Measurements from ENCODE around the gene DTL.
"Not testable (repeated sequence)": the region's sequence is repeated elsewhere in the genome, so short reads cannot be mapped to it uniquely, and the experiment has no call there.

DTL gene

DNA sequence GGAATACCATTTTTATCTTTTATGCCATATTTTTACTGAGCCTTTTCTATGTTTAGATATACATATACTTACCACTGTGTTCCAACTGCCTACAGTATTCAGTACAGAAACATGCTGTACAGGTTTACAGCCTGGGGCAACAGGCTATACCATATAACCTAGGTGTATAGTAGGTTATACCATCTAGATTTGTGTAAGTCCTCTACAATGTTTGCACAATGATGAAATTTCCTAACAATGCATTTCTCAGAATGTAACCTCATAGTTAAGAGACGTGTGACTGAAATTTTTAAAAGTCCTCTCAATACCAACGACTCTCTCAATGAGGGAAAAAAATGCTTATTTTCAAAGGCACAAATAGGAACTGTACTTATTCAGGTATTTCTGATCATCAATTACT lies 21.9 kb upstream of the DTL start:
- Histone ChIP-seq H3K9ac (ENCODE audit: low read length) (no peak overlapping the region), H3K9me3 (ENCODE audit: control insufficient read depth, low read length) (no peaks in the 10 kb centered on the region), H3K36me3 (ENCODE audit: control insufficient read depth in 1 of 2, insufficient read depth in 2 of 2, low read depth in 1 of 2, low read length in 2 of 2) (peaks cover 4 to 23% of the 10 kb centered on the region in 2 experiments), H3K14ac (ENCODE audit: low read length in 2 of 2) (no peak overlapping the region), H3K27ac (ENCODE audit: low read length, poor library complexity, severe bottlenecking) (no peak overlapping the region), H2AK5ac (ENCODE audit: low read length, severe bottlenecking) (no peak overlapping the region), H2BK15ac (ENCODE audit: low read depth, poor library complexity, severe bottlenecking) (no peak overlapping the region), H3K4me2 (ENCODE audit: low read length, poor library complexity, severe bottlenecking) (no peak overlapping the region), H2BK5ac (ENCODE audit: low read depth, low read length, poor library complexity, severe bottlenecking) (no peak overlapping the region), H3K27me3 (ENCODE audit: control insufficient read depth in 1 of 2, insufficient read depth in 1 of 2, low read length in 2 of 2) (no peaks in the 10 kb centered on the region), H2BK120ac (ENCODE audit: low read depth, low read length) (no peak overlapping the region), H4K8ac (ENCODE audit: low read length) (no peak overlapping the region), H2BK12ac (ENCODE audit: low read length in 2 of 2) (no peak overlapping the region), H2AFZ (ENCODE audit: low read depth, low read length) (no peak overlapping the region), H3K4me3 (ENCODE audit: insufficient read depth in 1 of 2, low read depth in 1 of 2, low read length in 2 of 2) (no peak overlapping the region), H3K18ac (ENCODE audit: low read depth in 1 of 2, low read length in 2 of 2) (no peak overlapping the region), H3K23ac (ENCODE audit: low read length in 2 of 2) (no peak overlapping the region), H4K91ac (ENCODE audit: low read length) (no peak overlapping the region), H3K79me1 (replicated peaks; ENCODE audit: low read length, poor library complexity, severe bottlenecking) (peaks cover 9% of the 10 kb centered on the region), H3K4ac (ENCODE audit: low read depth in 1 of 2, low read length in 2 of 2) (no peak overlapping the region), H3K4me1 (ENCODE audit: control insufficient read depth, insufficient read depth, low read depth, low read length) (no peaks in the 10 kb centered on the region)
- WGBS = no CpG with 5 or more reads among the region's 2 CpGs
- no peak for DNase-seq

DNA sequence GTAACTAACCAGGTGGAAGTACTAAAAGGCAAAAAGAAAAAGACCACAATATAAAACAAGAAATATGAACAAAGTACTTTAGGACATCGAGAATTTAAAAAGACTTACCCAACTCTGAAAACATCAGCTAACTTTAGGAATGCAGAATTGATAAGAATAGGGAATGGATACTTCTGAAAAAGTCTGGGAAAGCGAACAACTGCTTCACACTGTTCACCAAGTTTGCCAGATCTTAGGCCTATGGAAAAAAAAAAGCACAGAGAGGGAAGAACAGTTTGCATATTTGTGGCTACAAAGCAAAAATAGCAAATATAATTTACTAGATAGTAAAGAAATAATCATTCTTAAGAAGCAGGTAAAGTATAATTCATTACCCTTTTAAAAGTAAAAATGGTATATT lies 14.6 kb upstream of the DTL start:
- no peak overlapping the region for H2AK5ac ChIP-seq (ENCODE audit: low read length, severe bottlenecking)
- H2BK12ac ChIP-seq (ENCODE audit: low read length in 2 of 2) = no peak overlapping the region
- H3K9ac ChIP-seq (ENCODE audit: low read length) = no peak overlapping the region
- no peak overlapping the region for H3K14ac ChIP-seq (ENCODE audit: low read length in 2 of 2)
- H4K8ac ChIP-seq (ENCODE audit: low read length) = no peak overlapping the region
- no peaks in the 10 kb centered on the region for H3K4me1 ChIP-seq (ENCODE audit: control insufficient read depth, insufficient read depth, low read depth, low read length)
- H3K9me3 ChIP-seq (ENCODE audit: control insufficient read depth, low read length) = no peaks in the 10 kb centered on the region
- no peak overlapping the region for H3K4me3 ChIP-seq (ENCODE audit: insufficient read depth in 1 of 2, low read depth in 1 of 2, low read length in 2 of 2)
- no peak for DNase-seq
- no peak overlapping the region for H3K4me2 ChIP-seq (ENCODE audit: low read length, poor library complexity, severe bottlenecking)
- no peak overlapping the region for H3K4ac ChIP-seq (ENCODE audit: low read depth in 1 of 2, low read length in 2 of 2)
- no peak overlapping the region for H2BK5ac ChIP-seq (ENCODE audit: low read depth, low read length, poor library complexity, severe bottlenecking)
- H3K36me3 ChIP-seq (ENCODE audit: control insufficient read depth in 1 of 2, insufficient read depth in 2 of 2, low read depth in 1 of 2, low read length in 2 of 2) = peaks cover 0 to 9% of the 10 kb centered on the region in 2 experiments
- no peak overlapping the region for H2AFZ ChIP-seq (ENCODE audit: low read depth, low read length)
- H3K27ac ChIP-seq (ENCODE audit: low read length, poor library complexity, severe bottlenecking) = no peak overlapping the region
- H2BK15ac ChIP-seq (ENCODE audit: low read depth, poor library complexity, severe bottlenecking) = no peak overlapping the region
- H3K27me3 ChIP-seq (ENCODE audit: control insufficient read depth in 1 of 2, insufficient read depth in 1 of 2, low read length in 2 of 2) = no peaks in the 10 kb centered on the region
- no peak overlapping the region for H4K91ac ChIP-seq (ENCODE audit: low read length)
- no peak overlapping the region for H2BK120ac ChIP-seq (ENCODE audit: low read depth, low read length)
- no peak overlapping the region for H3K18ac ChIP-seq (ENCODE audit: low read depth in 1 of 2, low read length in 2 of 2)
- H3K79me1 ChIP-seq (replicated peaks; ENCODE audit: low read length, poor library complexity, severe bottlenecking) = peaks cover 12% of the 10 kb centered on the region
- WGBS = no CpG with 5 or more reads among the region's 2 CpGs
- no peak overlapping the region for H3K23ac ChIP-seq (ENCODE audit: low read length in 2 of 2)

DNA sequence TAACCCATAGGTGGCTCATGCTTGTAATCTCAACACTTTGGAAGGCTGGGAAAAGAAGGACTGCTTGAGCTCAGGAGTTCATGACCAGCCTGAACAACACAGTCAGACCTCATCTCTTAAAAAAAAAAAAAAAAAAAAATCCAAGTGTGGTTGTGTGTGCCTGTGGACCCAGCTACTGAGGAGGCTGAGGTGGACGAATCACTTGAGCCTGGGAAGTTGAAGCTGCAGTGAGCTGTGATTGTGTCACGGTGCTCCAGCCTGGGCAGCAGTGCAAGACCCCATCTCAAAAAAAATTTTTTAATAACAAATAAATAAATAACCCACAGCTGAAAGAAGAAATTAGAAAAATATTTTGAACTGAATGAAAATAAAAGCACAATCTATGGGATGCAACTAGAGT lies 14.0 kb upstream of the DTL start:
- DNase-seq = no peak
- Histone ChIP-seq H3K23ac (ENCODE audit: low read length in 2 of 2) (no peak overlapping the region), H4K8ac (ENCODE audit: low read length) (no peak overlapping the region), H3K4me1 (ENCODE audit: control insufficient read depth, insufficient read depth, low read depth, low read length) (no peaks in the 10 kb centered on the region), H3K79me1 (replicated peaks; ENCODE audit: low read length, poor library complexity, severe bottlenecking) (peaks cover 15% of the 10 kb centered on the region), H2BK5ac (ENCODE audit: low read depth, low read length, poor library complexity, severe bottlenecking) (no peak overlapping the region), H3K27me3 (ENCODE audit: control insufficient read depth in 1 of 2, insufficient read depth in 1 of 2, low read length in 2 of 2) (no peaks in the 10 kb centered on the region), H4K91ac (ENCODE audit: low read length) (no peak overlapping the region), H3K9ac (ENCODE audit: low read length) (no peak overlapping the region), H2BK12ac (ENCODE audit: low read length in 2 of 2) (no peak overlapping the region), H3K18ac (ENCODE audit: low read depth in 1 of 2, low read length in 2 of 2) (no peak overlapping the region), H3K14ac (ENCODE audit: low read length in 2 of 2) (no peak overlapping the region), H3K4me2 (ENCODE audit: low read length, poor library complexity, severe bottlenecking) (no peak overlapping the region), H2BK15ac (ENCODE audit: low read depth, poor library complexity, severe bottlenecking) (no peak overlapping the region), H3K36me3 (ENCODE audit: control insufficient read depth in 1 of 2, insufficient read depth in 2 of 2, low read depth in 1 of 2, low read length in 2 of 2) (peaks cover 0 to 3% of the 10 kb centered on the region in 2 experiments), H3K4me3 (ENCODE audit: insufficient read depth in 1 of 2, low read depth in 1 of 2, low read length in 2 of 2) (no peak overlapping the region), H3K9me3 (ENCODE audit: control insufficient read depth, low read length) (no peaks in the 10 kb centered on the region), H2AK5ac (ENCODE audit: low read length, severe bottlenecking) (no peak overlapping the region), H3K4ac (ENCODE audit: low read depth in 1 of 2, low read length in 2 of 2) (no peak overlapping the region), H2BK120ac (ENCODE audit: low read depth, low read length) (no peak overlapping the region), H3K27ac (ENCODE audit: low read length, poor library complexity, severe bottlenecking) (no peak overlapping the region), H2AFZ (ENCODE audit: low read depth, low read length) (no peak overlapping the region)
- WGBS = no CpG with 5 or more reads among the region's 2 CpGs

DNA sequence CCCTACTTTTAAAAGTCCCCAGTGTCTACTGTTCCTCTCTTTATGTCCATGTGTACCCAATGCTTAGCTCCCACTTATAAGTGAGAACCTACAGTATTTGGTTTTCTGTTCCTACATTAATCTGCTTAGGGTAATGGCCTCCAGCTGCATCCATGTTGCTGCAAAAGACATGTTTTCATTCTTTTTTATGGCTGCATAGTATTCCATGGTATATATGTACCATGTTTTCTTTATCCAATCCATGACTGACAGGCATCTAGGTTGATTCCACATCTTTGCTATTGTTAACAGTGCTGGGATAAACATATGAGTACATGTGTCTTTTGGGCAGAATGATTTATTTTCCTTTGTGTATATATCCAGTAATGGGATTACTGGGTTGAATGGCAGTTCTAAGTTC lies 12.6 kb upstream of the DTL start:
- not testable (repeated sequence) for H4K8ac ChIP-seq (ENCODE audit: low read length); H3K4ac ChIP-seq (ENCODE audit: low read depth in 1 of 2, low read length in 2 of 2); H3K4me2 ChIP-seq (ENCODE audit: low read length, poor library complexity, severe bottlenecking); H3K27me3 ChIP-seq (ENCODE audit: control insufficient read depth in 1 of 2, insufficient read depth in 1 of 2, low read length in 2 of 2); H3K9me3 ChIP-seq (ENCODE audit: control insufficient read depth, low read length); H3K36me3 ChIP-seq (ENCODE audit: control insufficient read depth in 1 of 2, insufficient read depth in 2 of 2, low read depth in 1 of 2, low read length in 2 of 2); H3K23ac ChIP-seq (ENCODE audit: low read length in 2 of 2); H2BK12ac ChIP-seq (ENCODE audit: low read length in 2 of 2); H3K14ac ChIP-seq (ENCODE audit: low read length in 2 of 2); H2BK15ac ChIP-seq (ENCODE audit: low read depth, poor library complexity, severe bottlenecking); H2BK5ac ChIP-seq (ENCODE audit: low read depth, low read length, poor library complexity, severe bottlenecking); H3K4me3 ChIP-seq (ENCODE audit: insufficient read depth in 1 of 2, low read depth in 1 of 2, low read length in 2 of 2); H2BK120ac ChIP-seq (ENCODE audit: low read depth, low read length); H3K9ac ChIP-seq (ENCODE audit: low read length); H3K18ac ChIP-seq (ENCODE audit: low read depth in 1 of 2, low read length in 2 of 2); H3K27ac ChIP-seq (ENCODE audit: low read length, poor library complexity, severe bottlenecking); H3K4me1 ChIP-seq (ENCODE audit: control insufficient read depth, insufficient read depth, low read depth, low read length); DNase-seq; H4K91ac ChIP-seq (ENCODE audit: low read length); H2AFZ ChIP-seq (ENCODE audit: low read depth, low read length); H2AK5ac ChIP-seq (ENCODE audit: low read length, severe bottlenecking)
- H3K79me1 ChIP-seq (replicated peaks; ENCODE audit: low read length, poor library complexity, severe bottlenecking) = peaks cover 17% of the 10 kb centered on the region

Data from mesenchymal stem cell (in vitro differentiated cells and primary cell).